Ishikawa (cell line): ENCODE results near the gene VMAC.

ENCODE experiments used
- CEBPB ChIP-seq: IDR thresholded peaks from 2 replicates; pipeline ENCODE4 v1.6.1; 2012
- CREB1 ChIP-seq: IDR thresholded peaks from 2 replicates; pipeline ENCODE4 v1.6.1; 2012; ENCODE audit warnings: low read depth
- EGR1 ChIP-seq: IDR thresholded peaks from 2 replicates; pipeline ENCODE4 v1.6.1; 2012
- EP300 ChIP-seq: IDR thresholded peaks from 2 replicates; pipeline ENCODE4 v1.6.1; 2012; ENCODE audit warnings: borderline replicate concordance
- FOXM1 ChIP-seq: IDR thresholded peaks from 2 replicates; pipeline ENCODE4 v1.6.1; 2012; ENCODE audit warnings: low read depth, borderline replicate concordance
- MAX ChIP-seq: IDR thresholded peaks from 2 replicates; pipeline ENCODE4 v1.6.1; 2012
- NFIC ChIP-seq: IDR thresholded peaks from 2 replicates; pipeline ENCODE4 v1.6.1; 2012
- RAD21 ChIP-seq: IDR thresholded peaks from 2 replicates; pipeline ENCODE4 v1.6.1; 2012; ENCODE audit warnings: low read depth
- REST ChIP-seq: IDR thresholded peaks from 2 replicates; pipeline ENCODE4 v1.6.1; 2012; ENCODE audit warnings: low read depth, mild to moderate bottlenecking
- TAF1 ChIP-seq: IDR thresholded peaks from 2 replicates; pipeline ENCODE4 v1.6.1; 2012; ENCODE audit warnings: low read depth, mild to moderate bottlenecking
- TCF12 ChIP-seq: IDR thresholded peaks from 2 replicates; pipeline ENCODE4 v1.6.1; 2012; ENCODE audit warnings: low read depth
- TEAD4 ChIP-seq: IDR thresholded peaks from 2 replicates; pipeline ENCODE4 v1.6.1; 2012
- USF1 ChIP-seq: IDR thresholded peaks from 2 replicates; pipeline ENCODE4 v1.6.1; 2012
- YY1 ChIP-seq: IDR thresholded peaks from 2 replicates; pipeline ENCODE4 v1.6.1; 2012; ENCODE audit warnings: low read depth

GRCh38 chr19:5932609-5933262, 28.1 kb downstream of the VMAC start:
- TF ChIP-seq TCF12, result no peak
- TF ChIP-seq YY1, result no peak
- TF ChIP-seq USF1, result no peak
- TF ChIP-seq TAF1, result no peak
- TF ChIP-seq RAD21, result no peak
- TF ChIP-seq MAX, result no peak
- no peak for TF ChIP-seq REST
- TF ChIP-seq CEBPB, result no peak
- TF ChIP-seq EGR1, result no peak
- TF ChIP-seq CREB1, result no peak
- no peak for TF ChIP-seq EP300
- no peak for TF ChIP-seq NFIC
- TF ChIP-seq FOXM1, result no peak
- TF ChIP-seq TEAD4, result no peak
